Transverse colon (tissue), 4 donors: ENCODE results near the gene CDH22. TPM values are rescaled to one million over a fixed set of nuclear protein-coding genes. Genes with fewer than 3 reads are reported as not detected.

ENCODE experiments used
- DNase-seq: peaks from one replicate; pipeline ENCODE4 v3.0.0-alpha.2; 2019
- H3K27ac ChIP-seq, 4 donors: fragments of 200-600 bp; sonication (generic); 2 replicates each; pipeline ENCODE4 v1.5.1; 2016 to 2018; ENCODE audit warnings: inconsistent platforms in 4 of 4
- H3K27me3 ChIP-seq: fragments of 200-600 bp; sonication (generic); 2 replicates; pipeline ENCODE4 v1.5.1; 2017; ENCODE audit warnings: inconsistent platforms
- H3K36me3 ChIP-seq, 4 donors: fragments of 200-600 bp; sonication (generic); 2 replicates each; pipeline ENCODE4 v1.5.1; 2017 to 2019; ENCODE audit warnings: inconsistent platforms in 4 of 4
- H3K4me1 ChIP-seq, 4 donors: fragments of 200-600 bp; sonication (generic); 2 replicates each; pipeline ENCODE4 v1.5.1; 2017 to 2020; ENCODE audit warnings: inconsistent platforms in 4 of 4
- H3K4me3 ChIP-seq, 4 donors: fragments of 200-600 bp; sonication (generic); 1 replicate in 1 of 4; 2 replicates in 3 of 4; pipeline versions ENCODE4 v1.5.1 to v1.6.1; 2017 to 2019; ENCODE audit warnings: inconsistent platforms in 4 of 4
- H3K9me3 ChIP-seq, 2 donors: fragments of 200-600 bp; sonication (generic); 2 replicates each; pipeline ENCODE4 v1.5.1; 2017 to 2019; ENCODE audit warnings: inconsistent platforms in 2 of 2
- EP300 ChIP-seq: sonication (generic); formaldehyde crosslinking; IDR thresholded peaks from one replicate; pipeline ENCODE4 v1.6.1; 2017; ENCODE audit warnings: antibody characterized with exemption, low read depth
- POLR2A ChIP-seq: fragments of 450-650 bp; IDR thresholded peaks from one replicate; pipeline ENCODE4 v1.6.1; 2016; ENCODE audit warnings: antibody characterized with exemption, mild to moderate bottlenecking, moderate library complexity
- POLR2AphosphoS5 ChIP-seq, 3 donors: sonication (generic); formaldehyde crosslinking; IDR thresholded peaks; one replicate each; pipeline ENCODE4 v1.6.1; 2016; ENCODE audit warnings: antibody characterized with exemption in 3 of 3
- WGBS, 2 donors: methylation state at CpG; one replicate each; pipeline ENCODE4 v1.1.5; 2018; ENCODE audit warnings: low coverage in 1 of 2; 5-methylcytosine and 5-hydroxymethylcytosine counted together
- in situ Hi-C, 4 donors: fragments of 200-750 bp; cut with MboI; loops; one replicate each; pipeline versions ENCODE4 v1.15.0 to v1.15.1; 2017; ENCODE audit warnings: low sequenced_read_pairs in 3 of 4, low pct_ligation_motif_present in 1 of 4, low pct_unique_long_range_greater_than_20kb in 1 of 4
- intact Hi-C: fragments of 100-400 bp; cut with DNase I; formaldehyde crosslinking; loops from one replicate; pipeline ENCODE4 v1.15.1; 2023; ENCODE audit warnings: low total_unique reads
- total RNA-seq, 4 donors: library from RNA; depleted of rRNA; stranded (reverse); fragments of >200 nt; gene quantifications; one replicate each; pipeline ENCODE4 v1.1.0, GENCODE V29; 2016
- TF ChIP-seq, protein P1 (sequence below), 5 experiments: fragments of 200-600 bp in 3 of 5; fragments of 450-650 bp in 2 of 5; sonication (generic) in 3 of 5; IDR thresholded peaks; 1 replicate in 2 of 5; 2 replicates in 3 of 5; pipeline ENCODE4 v1.5.1; 2016 to 2017; ENCODE audit warnings: antibody characterized with exemption in 5 of 5, inconsistent platforms in 3 of 5, mild to moderate bottlenecking in 2 of 5, moderate library complexity in 1 of 5

The CDH22 gene
- total RNA-seq, 4 donors from 2014 or later: not detected

GRCh38 chr20:46195264-46196036 lies 112.8 kb downstream of the CDH22 start:
- no peak for DNase-seq
- Histone ChIP-seq H3K4me1 (no peaks in the 10 kb centered on the region), H3K4me3 (no peak overlapping the region), H3K36me3 (no peaks in the 10 kb centered on the region), H3K27me3 (peaks cover 46% of the 10 kb centered on the region), H3K9me3 (no peaks in the 10 kb centered on the region), H3K27ac (no peak overlapping the region)
- 42 to 43% methylated on average over 5 to 17 of the region's 17 CpGs for WGBS, 2 donors
- intact Hi-C loops (no loop called here), in situ Hi-C loops (no loop called here)
- no peak for TF ChIP-seq EP300
- TF ChIP-seq POLR2A: no peak
- TF ChIP-seq, protein P1, sequence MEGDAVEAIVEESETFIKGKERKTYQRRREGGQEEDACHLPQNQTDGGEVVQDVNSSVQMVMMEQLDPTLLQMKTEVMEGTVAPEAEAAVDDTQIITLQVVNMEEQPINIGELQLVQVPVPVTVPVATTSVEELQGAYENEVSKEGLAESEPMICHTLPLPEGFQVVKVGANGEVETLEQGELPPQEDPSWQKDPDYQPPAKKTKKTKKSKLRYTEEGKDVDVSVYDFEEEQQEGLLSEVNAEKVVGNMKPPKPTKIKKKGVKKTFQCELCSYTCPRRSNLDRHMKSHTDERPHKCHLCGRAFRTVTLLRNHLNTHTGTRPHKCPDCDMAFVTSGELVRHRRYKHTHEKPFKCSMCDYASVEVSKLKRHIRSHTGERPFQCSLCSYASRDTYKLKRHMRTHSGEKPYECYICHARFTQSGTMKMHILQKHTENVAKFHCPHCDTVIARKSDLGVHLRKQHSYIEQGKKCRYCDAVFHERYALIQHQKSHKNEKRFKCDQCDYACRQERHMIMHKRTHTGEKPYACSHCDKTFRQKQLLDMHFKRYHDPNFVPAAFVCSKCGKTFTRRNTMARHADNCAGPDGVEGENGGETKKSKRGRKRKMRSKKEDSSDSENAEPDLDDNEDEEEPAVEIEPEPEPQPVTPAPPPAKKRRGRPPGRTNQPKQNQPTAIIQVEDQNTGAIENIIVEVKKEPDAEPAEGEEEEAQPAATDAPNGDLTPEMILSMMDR (IDR thresholded peaks at IDR 0.05): no peak
- TF ChIP-seq POLR2AphosphoS5 (IDR thresholded peaks at IDR 0.05): no peak

DNA sequence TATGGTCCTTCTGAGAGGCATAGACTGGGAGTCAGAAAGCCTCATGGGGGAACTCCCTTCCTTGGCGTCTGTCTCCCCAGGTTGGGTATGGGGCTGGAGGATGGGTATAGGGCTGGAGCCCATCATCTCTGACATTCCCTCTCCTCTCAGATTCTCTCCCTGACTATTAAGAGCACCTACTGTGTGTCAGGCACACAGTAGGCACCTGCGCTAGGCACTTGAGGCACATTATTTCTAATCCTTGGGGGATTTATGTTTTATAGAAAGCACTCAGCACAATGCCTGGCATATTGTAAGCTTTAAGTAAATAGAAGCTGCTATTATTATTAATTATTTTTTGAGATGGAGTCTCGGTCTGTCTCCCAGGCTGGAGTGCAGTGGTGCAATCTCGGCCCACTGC lies 113.9 kb downstream of the CDH22 start:
- H3K27me3 ChIP-seq: peaks cover 38% of the 10 kb centered on the region
- in situ Hi-C loops (no loop called here), intact Hi-C loops (no loop called here)

DNA sequence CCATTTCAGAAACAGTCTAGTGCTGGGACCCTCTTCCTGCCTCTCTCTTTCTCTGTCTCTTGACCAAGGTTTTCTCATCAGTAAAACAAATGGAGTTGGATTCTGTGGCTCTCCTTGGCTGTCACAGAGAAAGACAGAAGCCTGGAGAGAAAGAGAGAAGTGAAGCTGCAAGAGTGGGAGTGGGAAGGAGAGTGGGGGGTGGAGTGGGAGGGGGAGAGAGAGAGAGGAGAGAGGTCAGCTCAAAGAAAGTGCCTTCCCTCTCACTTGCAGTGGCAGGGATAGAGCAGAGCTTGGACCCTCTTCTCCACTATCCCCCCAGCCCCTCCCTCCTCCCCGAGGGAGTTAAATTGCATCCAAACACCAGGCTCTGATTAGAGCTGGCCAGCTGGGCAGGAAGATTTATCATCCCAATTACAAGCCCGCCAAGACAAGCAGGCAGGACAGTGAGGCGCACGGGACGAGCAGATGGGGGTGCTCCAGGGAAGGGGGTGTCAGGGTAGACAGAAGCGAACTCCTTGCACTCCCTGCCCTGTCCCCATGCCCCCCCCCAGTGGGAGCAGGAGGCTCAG lies 115.8 kb downstream of the CDH22 start:
- Histone ChIP-seq H3K27ac (no peak overlapping the region), H3K4me1 (no peaks in the 10 kb centered on the region), H3K9me3 (no peaks in the 10 kb centered on the region), H3K36me3 (no peaks in the 10 kb centered on the region), H3K4me3 (no peak overlapping the region), H3K27me3 (peaks cover 31% of the 10 kb centered on the region)
- no peak for TF ChIP-seq POLR2AphosphoS5 (IDR thresholded peaks at IDR 0.05)
- TF ChIP-seq EP300: no peak
- TF ChIP-seq, protein P1 (IDR thresholded peaks at IDR 0.05): no peak
- no peak for TF ChIP-seq POLR2A
- in situ Hi-C loops (no loop called here), intact Hi-C loops (no loop called here)
- WGBS, 2 donors: 16 to 20% methylated on average over 1 to 6 of the region's 6 CpGs
- no peak for DNase-seq

More for the DNA sequence above, 113.9 kb downstream of the CDH22 start:
- no peaks in the 10 kb centered on the region for H3K9me3 ChIP-seq
- H3K4me1 ChIP-seq: no peaks in the 10 kb centered on the region
- H3K27ac ChIP-seq: no peak overlapping the region
- WGBS, 2 donors: 72 to 86% methylated on average over 1 to 4 of the region's 4 CpGs
- no peaks in the 10 kb centered on the region for H3K36me3 ChIP-seq
- no peak for DNase-seq
- TF ChIP-seq POLR2AphosphoS5 (IDR thresholded peaks at IDR 0.05): no peak
- TF ChIP-seq EP300: no peak
- TF ChIP-seq POLR2A: no peak
- TF ChIP-seq, protein P1 (IDR thresholded peaks at IDR 0.05): no peak
- H3K4me3 ChIP-seq: no peak overlapping the region

- in situ Hi-C loops: no loop called here
- H3K4me1 ChIP-seq: no peaks in the 10 kb centered on the region
- no peaks in the 10 kb centered on the region for H3K36me3 ChIP-seq
- no peak overlapping the region for H3K4me3 ChIP-seq
- no peaks in the 10 kb centered on the region for H3K9me3 ChIP-seq
- no peak overlapping the region for H3K27ac ChIP-seq
- 0 to 35% methylated on average over 1 to 3 of the region's 3 CpGs for WGBS, 2 donors
- intact Hi-C loops: no loop called here
- H3K27me3 ChIP-seq: peaks cover 22% of the 10 kb centered on the region
- DNase-seq: no peak
- TF ChIP-seq, protein P1 (IDR thresholded peaks at IDR 0.05): no peak
- TF ChIP-seq POLR2AphosphoS5 (IDR thresholded peaks at IDR 0.05): no peak
- TF ChIP-seq POLR2A: no peak
- no peak for TF ChIP-seq EP300
Measured at GRCh38 chr20:46191611-46192010, 116.7 kb downstream of the CDH22 start.
